Measurements from ENCODE around the gene MRPL51. TPM values are rescaled to one million over a fixed set of nuclear protein-coding genes. Genes with fewer than 3 reads are reported as not detected.

MRPL51 gene
- total and polyA plus RNA-seq, 2 donors (not counting 3 experiments of a cell fraction or from before 2014, with no cell fraction given), result 147 to 273 TPM

GRCh38 chr12:6494968-6495367 lies 1.9 kb upstream of the MRPL51 start:
- H3K4me1 ChIP-seq (ENCODE audit: control insufficient read depth, extremely low read depth, insufficient read depth, low read length), result peaks cover 20% of the 10 kb centered on the region
- peak overlapping the region; percentile 53 for H3K9ac ChIP-seq (replicated peaks; ENCODE audit: extremely low read depth, insufficient read depth, low read length)
- intact Hi-C loops (cut with micrococcal nuclease) (loop anchor here (1.0 kb wide), 1 partner anchor 25 kb away; the partner anchor contains the start of gene VAMP1), dilution Hi-C loops (cut with MboI; ENCODE audit: extremely low pct_ligation_motif_present, low sequenced_read_pairs) (no loop called here)
- FAIRE-seq, result no peak
- no peak for DNase-seq (ENCODE audit: low read depth, low spot score)
- H3K4me2 ChIP-seq (ENCODE audit: insufficient read depth, low read length), result peak overlapping the region; percentile 96
- ChIA-PET POLR2A (interaction anchor here (0.9 to 1.3 kb wide), 2 partner anchors 24 to 39 kb away, joined by 3 to 4 read pairs; partner anchors contain the start of genes GAPDH and VAMP1), CTCF (interaction anchor here (0.8 to 2.5 kb wide), 3 partner anchors 22 to 43 kb away, joined by 3 to 14 read pairs (median 8); no protein-coding TSS in a partner anchor)
- H3K36me3 ChIP-seq (ENCODE audit: control insufficient read depth in 2 of 2, extremely low read depth in 1 of 2, insufficient read depth in 2 of 2, low read length in 2 of 2), result peaks cover 2 to 7% of the 10 kb centered on the region in 2 experiments
- no TSS peak for BruUV-seq (replicated peaks)
- no peaks in the 10 kb centered on the region for H3K9me3 ChIP-seq (replicated peaks; ENCODE audit: control insufficient read depth, insufficient read depth, low read length)
- H3K27ac ChIP-seq (ENCODE audit: insufficient read depth, low read depth, low read length), result peak overlapping the region; percentile 54
- H3K4me3 ChIP-seq (replicated peaks in 1 of 3; ENCODE audit: insufficient read depth in 1 of 3, low read depth in 1 of 3, low read length in 3 of 3), result peak overlapping the region in 2 of 3 experiments; percentile 36 to 76
- TF ChIP-seq POLR2AphosphoS5 (IDR thresholded peaks at IDR 0.05; ENCODE audit: insufficient read depth, low read depth, low read length) (no peak), GATA2 (IDR thresholded peaks at IDR 0.05; ENCODE audit: insufficient read depth, insufficient read length, low read depth, low read length) (no peak), MAX (IDR thresholded peaks at IDR 0.05; ENCODE audit: insufficient read depth, insufficient read length) (no peak), EZH2 (IDR thresholded peaks at IDR 0.05; ENCODE audit: borderline replicate concordance, low read depth, low read length, severe bottlenecking) (no peak), JUN (IDR thresholded peaks at IDR 0.05; ENCODE audit: borderline replicate concordance, insufficient read depth, insufficient read length, low read depth) (no peak), POLR2A (IDR thresholded peaks at IDR 0.05; ENCODE audit: low read depth, low read length) (no peak), FOS (IDR thresholded peaks at IDR 0.05; ENCODE audit: borderline replicate concordance, insufficient read depth, low read length) (no peak), MYC (IDR thresholded peaks at IDR 0.05; ENCODE audit: low read depth, low read length) (no peak), CTCF (IDR thresholded peaks at IDR 0.05; ENCODE audit: extremely low read depth in 1 of 2, insufficient read depth in 1 of 2, low read depth in 1 of 2, low read length in 2 of 2) (no peak)
- no peaks in the 10 kb centered on the region for H3K27me3 ChIP-seq (ENCODE audit: control insufficient read depth in 2 of 2, insufficient read depth in 2 of 2, low read length in 2 of 2)
- H4K20me1 ChIP-seq (replicated peaks; ENCODE audit: control insufficient read depth, extremely low read depth, insufficient read depth, low read length), result no peaks in the 10 kb centered on the region
- no peak overlapping the region for H2AFZ ChIP-seq (ENCODE audit: low read depth, low read length)
- no peaks in the 10 kb centered on the region for H3K9me1 ChIP-seq (replicated peaks; ENCODE audit: control insufficient read depth, extremely low read depth, insufficient read depth, low read length)
- peaks cover 38% of the 10 kb centered on the region for H3K79me2 ChIP-seq (ENCODE audit: control insufficient read depth, insufficient read depth, low read length)

All from endothelial cell of umbilical vein (primary cell).